GM12878 (cell line): ENCODE measurements around the gene NLGN1.

ENCODE experiments used
- EP300 ChIP-seq, 2 experiments: fragments of 150-350 bp in 1 of 2; IDR thresholded peaks; 2 replicates each; pipeline ENCODE4 v1.6.1; 2011 to 2012; ENCODE audit warnings: low read depth in 2 of 2, low read length in 2 of 2, borderline replicate concordance in 1 of 2, improper control_type of control experiment in 1 of 2, inconsistent platforms in 1 of 2; ENCODE audit not compliant: control insufficient read depth in 1 of 2
- FOXM1 ChIP-seq: IDR thresholded peaks from 2 replicates; pipeline ENCODE4 v1.6.1; 2012; ENCODE audit warnings: low read depth, mild to moderate bottlenecking, inconsistent platforms, low read length, moderate library complexity
- IKZF1 ChIP-seq: fragments of 450-650 bp; conservative IDR thresholded peaks from 2 replicates; pipeline ENCODE4 v1.6.1; 2017; ENCODE audit warnings: antibody characterized with exemption, mild to moderate bottlenecking
- POLR2AphosphoS5 ChIP-seq: IDR thresholded peaks from 2 replicates; pipeline ENCODE4 v1.6.1; 2011; ENCODE audit warnings: mild to moderate bottlenecking, low read length, inconsistent platforms
- TF ChIP-seq, protein P1 (sequence below), 3 experiments: IDR thresholded peaks in 2 of 3; conservative IDR thresholded peaks in 1 of 3; 2 replicates each; pipeline ENCODE4 v1.5.1; 2011; ENCODE audit warnings: low read depth in 3 of 3, low read length in 3 of 3, mild to moderate bottlenecking in 3 of 3, control low read depth in 2 of 3, moderate library complexity in 2 of 3, inconsistent platforms in 1 of 3, mixed read lengths in 1 of 3; ENCODE audit not compliant: control insufficient read depth in 2 of 3, insufficient read depth in 1 of 3; ENCODE audit errors: extremely low read depth in 1 of 3

- no peak for TF ChIP-seq FOXM1
- TF ChIP-seq, protein P1, sequence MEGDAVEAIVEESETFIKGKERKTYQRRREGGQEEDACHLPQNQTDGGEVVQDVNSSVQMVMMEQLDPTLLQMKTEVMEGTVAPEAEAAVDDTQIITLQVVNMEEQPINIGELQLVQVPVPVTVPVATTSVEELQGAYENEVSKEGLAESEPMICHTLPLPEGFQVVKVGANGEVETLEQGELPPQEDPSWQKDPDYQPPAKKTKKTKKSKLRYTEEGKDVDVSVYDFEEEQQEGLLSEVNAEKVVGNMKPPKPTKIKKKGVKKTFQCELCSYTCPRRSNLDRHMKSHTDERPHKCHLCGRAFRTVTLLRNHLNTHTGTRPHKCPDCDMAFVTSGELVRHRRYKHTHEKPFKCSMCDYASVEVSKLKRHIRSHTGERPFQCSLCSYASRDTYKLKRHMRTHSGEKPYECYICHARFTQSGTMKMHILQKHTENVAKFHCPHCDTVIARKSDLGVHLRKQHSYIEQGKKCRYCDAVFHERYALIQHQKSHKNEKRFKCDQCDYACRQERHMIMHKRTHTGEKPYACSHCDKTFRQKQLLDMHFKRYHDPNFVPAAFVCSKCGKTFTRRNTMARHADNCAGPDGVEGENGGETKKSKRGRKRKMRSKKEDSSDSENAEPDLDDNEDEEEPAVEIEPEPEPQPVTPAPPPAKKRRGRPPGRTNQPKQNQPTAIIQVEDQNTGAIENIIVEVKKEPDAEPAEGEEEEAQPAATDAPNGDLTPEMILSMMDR (IDR thresholded peaks at IDR 0.05 in 2 of 3, conservative IDR thresholded peaks at IDR 0.05 in 1 of 3; ENCODE audit: control insufficient read depth in 2 of 3, extremely low read depth in 1 of 3, insufficient read depth in 1 of 3, low read depth in 3 of 3, low read length in 3 of 3): no peak
- TF ChIP-seq IKZF1: no peak
- TF ChIP-seq POLR2AphosphoS5: no peak
- TF ChIP-seq EP300 (IDR thresholded peaks at IDR 0.05; ENCODE audit: borderline replicate concordance in 1 of 2, control insufficient read depth in 1 of 2, low read depth in 2 of 2, low read length in 2 of 2): no peak
These were observed 495.0 kb downstream of the NLGN1 start for GRCh38 chr3:173892547-173892946.
